GM12874 (cell line): ENCODE results near the gene YIPF4.

Experiments used
- TF ChIP-seq, protein P1 (sequence below): IDR thresholded peaks from 2 replicates; pipeline ENCODE4 v1.5.1; 2011; ENCODE audit warnings: low read depth, mild to moderate bottlenecking, control low read depth, low read length, moderate library complexity; ENCODE audit not compliant: insufficient read depth

The YIPF4 gene

GRCh38 chr2:32289165-32289999, 11.7 kb downstream of the YIPF4 start:
- TF ChIP-seq, protein P1, sequence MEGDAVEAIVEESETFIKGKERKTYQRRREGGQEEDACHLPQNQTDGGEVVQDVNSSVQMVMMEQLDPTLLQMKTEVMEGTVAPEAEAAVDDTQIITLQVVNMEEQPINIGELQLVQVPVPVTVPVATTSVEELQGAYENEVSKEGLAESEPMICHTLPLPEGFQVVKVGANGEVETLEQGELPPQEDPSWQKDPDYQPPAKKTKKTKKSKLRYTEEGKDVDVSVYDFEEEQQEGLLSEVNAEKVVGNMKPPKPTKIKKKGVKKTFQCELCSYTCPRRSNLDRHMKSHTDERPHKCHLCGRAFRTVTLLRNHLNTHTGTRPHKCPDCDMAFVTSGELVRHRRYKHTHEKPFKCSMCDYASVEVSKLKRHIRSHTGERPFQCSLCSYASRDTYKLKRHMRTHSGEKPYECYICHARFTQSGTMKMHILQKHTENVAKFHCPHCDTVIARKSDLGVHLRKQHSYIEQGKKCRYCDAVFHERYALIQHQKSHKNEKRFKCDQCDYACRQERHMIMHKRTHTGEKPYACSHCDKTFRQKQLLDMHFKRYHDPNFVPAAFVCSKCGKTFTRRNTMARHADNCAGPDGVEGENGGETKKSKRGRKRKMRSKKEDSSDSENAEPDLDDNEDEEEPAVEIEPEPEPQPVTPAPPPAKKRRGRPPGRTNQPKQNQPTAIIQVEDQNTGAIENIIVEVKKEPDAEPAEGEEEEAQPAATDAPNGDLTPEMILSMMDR = no peak

GRCh38 chr2:32290000-32290339, 12.3 kb downstream of the YIPF4 start:
- TF ChIP-seq, protein P1 = no peak

DNA sequence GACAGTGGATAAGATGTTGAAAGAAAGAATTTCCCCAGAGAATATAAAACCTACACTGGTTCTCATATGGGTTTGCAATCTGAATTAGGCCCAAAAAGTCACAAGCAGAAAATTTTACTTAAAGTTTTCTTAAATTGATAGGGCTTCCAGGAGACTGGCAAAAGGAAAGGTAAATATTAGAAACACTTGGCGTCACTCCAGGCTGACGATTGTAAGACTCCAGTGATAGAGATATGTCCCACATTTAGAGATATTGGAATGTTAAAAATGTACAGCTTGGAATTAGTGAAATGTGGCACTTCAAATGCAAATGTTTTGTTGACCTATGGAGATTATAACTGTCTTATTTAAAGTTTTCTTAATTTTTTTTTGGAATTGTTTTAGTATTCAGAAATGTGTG, 14.0 kb downstream of the YIPF4 start:
- TF ChIP-seq, protein P1 = no peak

DNA sequence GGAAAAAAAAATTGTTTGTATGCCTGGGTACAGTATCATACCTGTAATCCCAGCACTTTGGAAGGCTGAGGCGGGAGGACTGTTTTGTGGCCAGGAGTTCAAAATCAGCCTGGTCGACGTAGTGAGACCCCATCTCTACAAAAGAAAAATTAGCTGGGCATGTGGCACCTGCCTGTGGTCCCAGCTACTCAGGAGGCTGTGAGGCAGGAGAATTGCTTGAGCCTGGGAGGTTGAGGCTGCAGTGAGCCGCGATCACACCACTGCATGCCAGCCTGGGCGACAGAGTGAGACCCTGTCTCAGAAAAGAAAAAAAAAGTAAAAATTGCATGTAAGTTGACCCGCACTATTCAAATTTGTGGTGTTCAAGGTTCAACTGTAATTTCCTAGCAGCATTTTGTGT, 32.9 kb downstream of the YIPF4 start:
- TF ChIP-seq, protein P1 = no peak

- TF ChIP-seq, protein P1 = no peak
Observed at GRCh38 chr2:32314886-32315285, 37.2 kb downstream of the YIPF4 start.

GRCh38 chr2:32330136-32330535, 52.4 kb downstream of the YIPF4 start:
- TF ChIP-seq, protein P1 = no peak

GRCh38 chr2:32342801-32343200, 65.1 kb downstream of the YIPF4 start:
- TF ChIP-seq, protein P1 = no peak
